NCI-H1930 (cell line): ENCODE measurements around the gene PDAP1.
"Not testable (repeated sequence)": the region's sequence is repeated elsewhere in the genome, so short reads cannot be mapped to it uniquely, and the experiment has no call there.

Experiments
- DNase-seq, 2 experiments: peaks; one replicate each; lab custom pipeline; 2025; lab: John Stamatoyannopoulos, UW

The PDAP1 gene

GRCh38 chr7:99379043-99379577, 29.3 kb downstream of the PDAP1 start:
- DNase-seq: no peak

- DNase-seq: peak in 1 of 2 experiments; percentile 32
Observed at GRCh38 chr7:99375070-99375807, 33.2 kb downstream of the PDAP1 start.

GRCh38 chr7:99374111-99375064, 34.0 kb downstream of the PDAP1 start, which contains the start of gene ARPC1B:
Gene ARPC1B, plus strand, starts transcription at chr7:99374730. Its CDS starts 10,985 bp downstream, at chr7:99385715.
- DNase-seq: peak; percentile 73 to 76

- no peak for DNase-seq
Observed at GRCh38 chr7:99373091-99374066, 35.0 kb downstream of the PDAP1 start.

- no peak for DNase-seq
Observed at GRCh38 chr7:99372275-99373090, 35.9 kb downstream of the PDAP1 start.

- DNase-seq: no peak
Observed at GRCh38 chr7:99371376-99371920, 36.9 kb downstream of the PDAP1 start.

- DNase-seq: no peak
Observed at GRCh38 chr7:99369767-99370391, 38.5 kb downstream of the PDAP1 start.

- DNase-seq: no peak
Observed at GRCh38 chr7:99368750-99369389, 39.5 kb downstream of the PDAP1 start.

GRCh38 chr7:99366646-99367045, 41.8 kb downstream of the PDAP1 start:
- no peak for DNase-seq

- DNase-seq: peak in 1 of 2 experiments; percentile 12
Observed at GRCh38 chr7:99365318-99366141, 42.9 kb downstream of the PDAP1 start.

- no peak for DNase-seq
Observed at GRCh38 chr7:99363286-99363685, 45.1 kb downstream of the PDAP1 start.

GRCh38 chr7:99362801-99363200, 45.6 kb downstream of the PDAP1 start:
- no peak for DNase-seq

GRCh38 chr7:99359465-99360154, 48.8 kb downstream of the PDAP1 start:
- no peak for DNase-seq

- not testable (repeated sequence) for DNase-seq
Observed at GRCh38 chr7:99358521-99358920, 49.9 kb downstream of the PDAP1 start.

- no peak for DNase-seq
Observed at GRCh38 chr7:99357701-99358490, 50.5 kb downstream of the PDAP1 start.

- DNase-seq: no peak
Observed at GRCh38 chr7:99355098-99355497, 53.3 kb downstream of the PDAP1 start.

- no peak for DNase-seq
Observed at GRCh38 chr7:99352247-99352646, 56.1 kb downstream of the PDAP1 start.
